SK-N-SH (cell line): ENCODE measurements around the gene ZNF766. TPM values are rescaled to one million over a fixed set of nuclear protein-coding genes. Genes with fewer than 3 reads are reported as not detected.

Source experiments
- CTCF ChIA-PET: fragments of 300-600, 350-600 bp; formaldehyde crosslinking; extraction: SDS; loops from one replicate; lab custom pipeline; 2021; lab: Yijun Ruan, JAX
- POLR2A ChIA-PET: fragments of 350-600 bp; sonication (Branson Sonifier 250); formaldehyde crosslinking; extraction: SDS; loops from one replicate; lab custom pipeline; 2020; ENCODE audit warnings: antibody characterized with exemption, inconsistent platforms; lab: Yijun Ruan, JAX
- DNase-seq: peaks from one replicate; pipeline ENCODE4 v3.0.0; 2012
- H2AFZ ChIP-seq: fragments of 200-600 bp; sonication (generic); 2 replicates; pipeline ENCODE4 v1.8.1; 2016; ENCODE audit warnings: antibody characterized with exemption, mild to moderate bottlenecking, low read depth
- H3F3A ChIP-seq: fragments of 200-600 bp; sonication (generic); replicated peaks from 2 replicates; pipeline ENCODE3; 2016; ENCODE audit warnings: antibody characterized with exemption, mild to moderate bottlenecking; ENCODE audit not compliant: insufficient read depth
- H3K27ac ChIP-seq, 2 experiments: fragments of 200-500 bp in 1 of 2; fragments of 200-600 bp in 1 of 2; sonication (Bioruptor generic) in 1 of 2; sonication (generic), shearing (Covaris generic) in 1 of 2; 2 replicates each; pipeline versions ENCODE4 v1.5.1 to v1.6.1; 2014 to 2016; ENCODE audit warnings: low read depth in 2 of 2, inconsistent platforms in 1 of 2, low read length in 1 of 2, mild to moderate bottlenecking in 1 of 2, mixed read lengths in 1 of 2
- H3K27me3 ChIP-seq: fragments of 200-600 bp; sonication (generic), shearing (Covaris generic); 2 replicates; pipeline ENCODE4 v1.6.1; 2016; ENCODE audit warnings: mixed run types; ENCODE audit not compliant: insufficient read depth
- H3K36me3 ChIP-seq, 2 experiments: fragments of 200-500 bp in 1 of 2; fragments of 200-600 bp in 1 of 2; sonication (Bioruptor generic) in 1 of 2; sonication (generic) in 1 of 2; replicated peaks in 1 of 2; 2 replicates each; pipeline versions ENCODE3 to v1.5.1; 2014 to 2016; ENCODE audit warnings: low read length in 1 of 2, mild to moderate bottlenecking in 1 of 2; ENCODE audit not compliant: insufficient read depth in 2 of 2, control insufficient read depth in 1 of 2
- H3K4me1 ChIP-seq, 2 experiments: fragments of 200-500 bp in 1 of 2; fragments of 200-600 bp in 1 of 2; sonication (Bioruptor generic) in 1 of 2; sonication (generic), shearing (Covaris generic) in 1 of 2; 2 replicates each; pipeline versions ENCODE4 v1.5.1 to v1.6.1; 2014 to 2016; ENCODE audit warnings: low read depth in 1 of 2, low read length in 1 of 2, mixed run types in 1 of 2; ENCODE audit not compliant: insufficient read depth in 2 of 2, control insufficient read depth in 1 of 2
- H3K4me2 ChIP-seq: fragments of 200-600 bp; sonication (generic), shearing (Covaris generic); 2 replicates; pipeline ENCODE4 v1.6.1; 2017; ENCODE audit warnings: mixed run types
- H3K4me3 ChIP-seq, 2 experiments: fragments of 200-500 bp in 1 of 2; fragments of 200-600 bp in 1 of 2; sonication (Bioruptor generic) in 1 of 2; sonication (generic), shearing (Covaris generic) in 1 of 2; 2 replicates each; pipeline versions ENCODE4 v1.5.1 to v1.8.1; 2014 to 2016; ENCODE audit warnings: low read depth in 2 of 2, inconsistent platforms in 1 of 2, low read length in 1 of 2, mild to moderate bottlenecking in 1 of 2, mixed read lengths in 1 of 2, moderate library complexity in 1 of 2
- H3K79me2 ChIP-seq: fragments of 200-600 bp; sonication (generic); 2 replicates; pipeline ENCODE4 v1.8.1; 2017; ENCODE audit warnings: mild to moderate bottlenecking; ENCODE audit not compliant: insufficient read depth
- H3K9ac ChIP-seq: fragments of 200-600 bp; sonication (generic); 2 replicates; pipeline ENCODE4 v1.6.1; 2017; ENCODE audit warnings: mixed run types
- H3K9me2 ChIP-seq: fragments of 200-600 bp; sonication (generic); 2 replicates; pipeline ENCODE4 v1.6.1; 2017; ENCODE audit warnings: mixed run types
- H3K9me3 ChIP-seq: fragments of 200-600 bp; sonication (generic); 2 replicates; pipeline ENCODE4 v1.6.1; 2017; ENCODE audit warnings: mixed run types, mild to moderate bottlenecking, moderate library complexity
- H4K20me1 ChIP-seq: fragments of 200-600 bp; sonication (generic); 2 replicates; pipeline ENCODE4 v1.6.1; 2017; ENCODE audit warnings: mild to moderate bottlenecking, mixed run types; ENCODE audit not compliant: insufficient read depth
- CHD2 ChIP-seq: fragments of 150-350 bp; IDR thresholded peaks from 2 replicates; pipeline ENCODE4 v1.6.1; 2018; ENCODE audit warnings: low read length; ENCODE audit not compliant: partially characterized antibody
- CTCF ChIP-seq: fragments of 200-600 bp; sonication (generic); IDR thresholded peaks from 2 replicates; pipeline ENCODE4 v1.6.1; 2017; ENCODE audit warnings: antibody characterized with exemption, mild to moderate bottlenecking, moderate library complexity
- ELF1 ChIP-seq: IDR thresholded peaks from 2 replicates; pipeline ENCODE4 v1.4.0; 2012
- EZH2phosphoT487 ChIP-seq: fragments of 200-600 bp; sonication (generic); IDR thresholded peaks from 2 replicates; pipeline ENCODE4 v1.6.1; 2017; ENCODE audit warnings: low read depth, mixed run types, mild to moderate bottlenecking, antibody characterized with exemption, moderate library complexity, borderline replicate concordance
- FOSL2 ChIP-seq: IDR thresholded peaks from 2 replicates; pipeline ENCODE4 v1.4.0; 2012; ENCODE audit warnings: low read depth, mild to moderate bottlenecking, moderate library complexity, borderline replicate concordance
- FOXJ3 ChIP-seq: sonication (generic); formaldehyde crosslinking; IDR thresholded peaks from 2 replicates; pipeline ENCODE4 v1.5.1; 2020; ENCODE audit warnings: mild to moderate bottlenecking, missing genetic modification reagents
- FOXM1 ChIP-seq: IDR thresholded peaks from 2 replicates; pipeline ENCODE4 v1.4.0; 2012; ENCODE audit warnings: low read depth, mild to moderate bottlenecking
- GATA2 ChIP-seq: sonication (generic); formaldehyde crosslinking; IDR thresholded peaks from 2 replicates; pipeline ENCODE4 v1.5.0; 2020; ENCODE audit warnings: mild to moderate bottlenecking, missing genetic modification reagents
- IRF3 ChIP-seq: fragments of 150-350 bp; IDR thresholded peaks from 2 replicates; pipeline ENCODE4 v1.6.1; 2016; ENCODE audit warnings: mild to moderate bottlenecking, low read depth, low read length
- JUND ChIP-seq: IDR thresholded peaks from 2 replicates; pipeline ENCODE4 v1.4.0; 2012
- MEF2A ChIP-seq: IDR thresholded peaks from 2 replicates; pipeline ENCODE4 v1.4.0; 2012; ENCODE audit warnings: low read depth, borderline replicate concordance
- MXI1 ChIP-seq: IDR thresholded peaks from 2 replicates; pipeline ENCODE4 v1.6.1; 2012; ENCODE audit warnings: mild to moderate bottlenecking, low read depth, low read length, improper control_type of control experiment
- NFIC ChIP-seq: IDR thresholded peaks from 2 replicates; pipeline ENCODE4 v1.4.0; 2012; ENCODE audit warnings: borderline replicate concordance
- NRF1 ChIP-seq: IDR thresholded peaks from 2 replicates; pipeline ENCODE4 v1.6.1; 2012; ENCODE audit warnings: low read depth, mild to moderate bottlenecking, low read length
- PBX3 ChIP-seq: IDR thresholded peaks from 2 replicates; pipeline ENCODE4; 2012
- POLR2AphosphoS5 ChIP-seq: IDR thresholded peaks from 2 replicates; pipeline ENCODE4 v1.6.1; 2012; ENCODE audit warnings: low read depth, low read length
- RAD21 ChIP-seq: IDR thresholded peaks from 2 replicates; pipeline ENCODE4 v1.6.1; 2012; ENCODE audit warnings: mild to moderate bottlenecking, low read length
- RCOR1 ChIP-seq: fragments of 150-350 bp; IDR thresholded peaks from 2 replicates; pipeline ENCODE4 v1.6.1; 2017; ENCODE audit warnings: antibody characterized with exemption, low read length
- RFX5 ChIP-seq: IDR thresholded peaks from 2 replicates; pipeline ENCODE4 v1.6.1; 2012; ENCODE audit warnings: mild to moderate bottlenecking, improper control_type of control experiment, low read length
- RXRA ChIP-seq: IDR thresholded peaks from 2 replicates; pipeline ENCODE4 v1.4.0; 2012; ENCODE audit warnings: low read depth, mild to moderate bottlenecking, borderline replicate concordance
- TAF1 ChIP-seq: IDR thresholded peaks from 2 replicates; pipeline ENCODE4 v1.6.1; 2012; ENCODE audit warnings: low read depth, mild to moderate bottlenecking, low read length, moderate library complexity, borderline replicate concordance
- TCF12 ChIP-seq: IDR thresholded peaks from 2 replicates; pipeline ENCODE4 v1.4.0; 2012
- TEAD4 ChIP-seq: IDR thresholded peaks from 2 replicates; pipeline ENCODE4 v1.4.0; 2012; ENCODE audit warnings: mild to moderate bottlenecking, borderline replicate concordance; ENCODE audit not compliant: insufficient read depth
- USF1 ChIP-seq: IDR thresholded peaks from 2 replicates; pipeline ENCODE4 v1.4.0; 2012; ENCODE audit warnings: low read depth, borderline replicate concordance
- USF2 ChIP-seq: fragments of 150-350 bp; IDR thresholded peaks from 2 replicates; pipeline ENCODE4 v1.6.1; 2017; ENCODE audit warnings: antibody characterized with exemption, low read length, low read depth, borderline replicate concordance
- ZBTB33 ChIP-seq: IDR thresholded peaks from 2 replicates; pipeline ENCODE4 v1.4.0; 2012; ENCODE audit warnings: low read depth, borderline replicate concordance
- WGBS: methylation state at CpG from one replicate; pipeline ENCODE4 v1.1.6; 2017; ENCODE audit warnings: low lambda C conversion rate; 5-methylcytosine and 5-hydroxymethylcytosine counted together
- polyA plus RNA-seq, 3 experiments: library from polyadenylated mRNA; depleted of rRNA; stranded (reverse); fragments of >200 nt; gene quantifications; 2 replicates each; pipeline ENCODE4 v1.2.3, GENCODE V29; 2012

ZNF766 gene
- polyA plus RNA-seq (2012; rRNA removed): 3.9 and 5.4 TPM in 2 replicates
- polyA plus RNA-seq (2012; cell fraction: cytosol; rRNA removed): 5.6 and 6.5 TPM in 2 replicates
- 1.8 and 4.0 TPM in 2 replicates for polyA plus RNA-seq (2012; cell fraction: nucleus; rRNA removed)

GRCh38 chr19:52269338-52270261, at the start of gene ZNF766:
TSS of gene ZNF766 (plus strand) at chr19:52269587. CDS start at chr19:52269614, 27 bp downstream.
- CTCF ChIA-PET: no interaction called here
- no peak for TF ChIP-seq GATA2 (CRISPR knock-in tag)
- TF ChIP-seq TCF12: no peak
- no peak for TF ChIP-seq CHD2
- TF ChIP-seq JUND: no peak
- TF ChIP-seq RCOR1: no peak
- TF ChIP-seq TEAD4: no peak
- peak; percentile 93 for TF ChIP-seq MXI1
- TF ChIP-seq ELF1: peak; percentile 97
- no peak for TF ChIP-seq FOXM1
- TF ChIP-seq NRF1: peak; percentile 83
- no peak for TF ChIP-seq IRF3
- TF ChIP-seq USF1: no peak
- TF ChIP-seq USF2: no peak
- no peak for TF ChIP-seq ZBTB33
- no peak for TF ChIP-seq RXRA
- peak; percentile 37; the same call in 1 of the 2 replicates for TF ChIP-seq PBX3
- TF ChIP-seq FOSL2: no peak
- peak; percentile 90 for TF ChIP-seq TAF1
- TF ChIP-seq CTCF: no peak
- TF ChIP-seq RAD21: no peak
- TF ChIP-seq FOXJ3 (CRISPR knock-in tag): no peak
- no peak for TF ChIP-seq NFIC
- peak; percentile 46; the same call in 1 of the 2 replicates for TF ChIP-seq RFX5
- no peak for TF ChIP-seq EZH2phosphoT487
- peak; percentile 91 for TF ChIP-seq POLR2AphosphoS5
- TF ChIP-seq MEF2A: no peak

More at GRCh38 chr19:52269338-52270261, at the start of gene ZNF766:
- Histone ChIP-seq H3K9ac (peak within 1 kb of the TSS; percentile 99), H3K36me3 (peaks cover 0 to 30% of the 10 kb centered on the region in 2 experiments), H4K20me1 (no peaks in the 10 kb centered on the region), H3K9me3 (no peaks in the 10 kb centered on the region), H3K9me2 (no peaks in the 10 kb centered on the region), H3K27ac (peak within 1 kb of the TSS; percentile 90 to 94), H3F3A (no peaks in the 10 kb centered on the region), H3K4me2 (peak within 1 kb of the TSS; percentile 79), H3K4me1 (peaks cover 0 to 2% of the 10 kb centered on the region in 2 experiments; a peak in 1 of 4 replicates), H3K79me2 (peaks cover 52% of the 10 kb centered on the region), H3K27me3 (no peaks in the 10 kb centered on the region), H2AFZ (peak within 1 kb of the TSS; percentile 92), H3K4me3 (peak within 1 kb of the TSS; percentile 85 to 91)
- WGBS: 2% methylated on average over 18 of the region's 70 CpGs
- POLR2A ChIA-PET: no interaction called here
- DNase-seq: peak; percentile 96
